H7 (cell line): ENCODE results near the gene IL31. TPM values are rescaled to one million over a fixed set of nuclear protein-coding genes. Genes with fewer than 3 reads are reported as not detected.

Source experiments
- DNase-seq: peaks from one replicate; pipeline ENCODE4 v3.0.0; 2012
- H3K27me3 ChIP-seq: 2 replicates; pipeline ENCODE4 v1.6.0; 2011; ENCODE audit warnings: mild to moderate bottlenecking, low read length; ENCODE audit not compliant: control insufficient read depth, insufficient read depth
- H3K36me3 ChIP-seq: replicated peaks from 2 replicates; pipeline ENCODE4 v1.5.1; 2011; ENCODE audit warnings: low read length; ENCODE audit not compliant: control insufficient read depth, insufficient read depth
- H3K4me3 ChIP-seq: 2 replicates; pipeline ENCODE4 v1.5.1; 2011; ENCODE audit warnings: low read depth, mild to moderate bottlenecking, control low read depth, low read length, moderate library complexity; ENCODE audit not compliant: insufficient read depth
- total RNA-seq: library from RNA; depleted of rRNA; stranded (reverse); fragments of >200 nt; shearing (Covaris generic); gene quantifications from 2 replicates; pipeline ENCODE4 v1.2.3, GENCODE V29; 2014

Gene IL31
- total RNA-seq, 1 experiment from 2014 or later = not detected

DNA sequence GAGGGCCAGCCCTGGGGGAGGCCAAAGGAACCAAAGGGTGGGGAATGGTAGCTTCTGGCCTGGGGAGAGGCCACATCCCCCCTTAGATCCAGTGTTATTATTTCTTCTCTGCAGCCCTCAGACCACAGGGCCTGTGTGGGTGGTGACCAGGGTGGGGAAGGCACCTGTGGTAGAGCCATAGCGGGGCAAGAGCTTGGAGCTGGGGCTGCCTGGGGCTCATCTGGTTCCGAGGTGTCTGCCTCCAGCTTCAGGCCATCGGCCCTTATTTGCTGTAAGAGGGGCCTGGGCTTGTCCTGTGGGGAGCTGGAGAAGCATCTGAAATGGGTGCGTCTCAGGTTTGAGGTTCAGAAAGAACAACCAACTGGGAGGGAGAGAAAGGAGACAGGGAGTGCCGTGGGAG is 27.4 kb upstream of the IL31 start:
- Histone ChIP-seq H3K4me3 (no peak overlapping the region), H3K27me3 (peaks cover 39% of the 10 kb centered on the region), H3K36me3 (no peaks in the 10 kb centered on the region)
- no peak for DNase-seq

DNA sequence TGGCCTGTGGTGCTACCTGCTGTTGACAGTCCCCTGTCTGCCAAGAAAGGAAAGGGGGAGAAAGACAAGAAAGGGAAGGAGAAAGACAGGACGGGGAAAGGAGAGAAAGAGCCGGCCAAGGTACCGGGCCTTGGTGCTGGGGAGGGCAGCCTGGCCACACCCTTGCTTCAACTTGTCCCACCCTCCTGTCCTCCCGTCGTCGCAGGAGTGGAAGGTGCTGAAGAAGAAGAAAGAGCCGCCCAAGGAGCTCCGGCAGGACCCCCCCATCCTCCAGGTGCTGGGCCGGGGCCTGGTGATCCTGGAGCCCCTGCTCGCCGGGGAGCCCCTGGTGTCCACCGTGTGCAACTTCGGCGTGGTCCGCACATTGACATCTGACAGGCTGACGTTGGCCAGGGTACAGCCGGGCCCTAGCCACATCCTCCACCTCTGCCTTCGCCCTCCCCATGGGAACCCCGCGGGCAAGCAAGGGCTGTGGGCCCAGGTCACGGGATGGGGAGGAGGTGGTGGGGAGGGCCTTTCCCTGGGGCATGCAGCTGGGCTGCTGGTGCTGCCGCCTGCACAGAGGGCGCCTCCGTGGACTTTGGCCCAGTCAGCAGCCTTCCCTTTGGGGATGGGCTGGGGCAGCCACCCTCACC is 26.6 kb upstream of the IL31 start:
- DNase-seq = peak; percentile 88
- H3K27me3 ChIP-seq = peaks cover 32% of the 10 kb centered on the region
- no peaks in the 10 kb centered on the region for H3K36me3 ChIP-seq
- no peak overlapping the region for H3K4me3 ChIP-seq

DNA sequence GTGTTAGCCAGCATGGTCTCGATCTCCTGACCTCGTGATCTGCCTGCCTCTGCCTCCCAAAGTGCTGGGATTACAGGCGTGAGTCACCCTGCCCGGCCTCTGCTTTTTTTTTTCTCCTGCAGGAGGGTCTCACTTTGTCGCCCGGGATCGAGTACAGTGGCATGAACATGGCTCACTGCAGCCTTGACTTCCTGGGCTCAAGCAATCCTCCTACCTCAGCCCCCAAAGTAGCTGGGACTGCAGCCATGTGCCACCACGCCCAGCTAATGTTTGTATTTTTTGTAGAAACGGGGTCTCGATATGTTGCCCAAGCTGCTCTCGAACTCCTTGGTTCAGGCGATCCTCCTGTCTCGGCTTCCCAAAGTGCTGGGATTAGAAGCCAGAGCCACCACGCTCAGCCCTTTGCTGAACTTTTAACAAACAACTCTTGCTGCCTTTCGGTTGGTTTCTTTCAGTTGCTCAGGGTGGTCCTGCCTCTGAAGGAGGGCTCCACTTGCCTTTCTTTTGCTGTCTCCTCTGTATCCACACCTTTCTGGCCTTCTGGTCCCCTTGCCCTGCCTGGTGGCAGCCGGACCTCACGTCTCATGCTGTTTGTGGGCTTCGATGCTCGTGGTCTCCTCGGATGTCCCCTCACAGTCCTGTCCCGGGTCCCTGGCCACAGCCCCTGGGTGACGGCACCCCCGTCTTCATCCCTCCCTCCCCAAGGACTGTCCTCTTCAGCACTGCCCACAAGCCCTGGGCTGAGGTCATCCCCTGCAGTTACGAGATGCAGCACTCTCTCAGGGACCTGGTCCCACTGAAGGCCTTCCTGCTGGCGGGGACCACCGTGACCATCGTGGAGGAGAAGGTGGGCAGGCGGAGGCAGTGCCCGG is 25.7 kb upstream of the IL31 start:
- Histone ChIP-seq H3K4me3 (no peak overlapping the region), H3K36me3 (no peaks in the 10 kb centered on the region), H3K27me3 (peaks cover 23% of the 10 kb centered on the region)
- peak; percentile 31 for DNase-seq

DNA sequence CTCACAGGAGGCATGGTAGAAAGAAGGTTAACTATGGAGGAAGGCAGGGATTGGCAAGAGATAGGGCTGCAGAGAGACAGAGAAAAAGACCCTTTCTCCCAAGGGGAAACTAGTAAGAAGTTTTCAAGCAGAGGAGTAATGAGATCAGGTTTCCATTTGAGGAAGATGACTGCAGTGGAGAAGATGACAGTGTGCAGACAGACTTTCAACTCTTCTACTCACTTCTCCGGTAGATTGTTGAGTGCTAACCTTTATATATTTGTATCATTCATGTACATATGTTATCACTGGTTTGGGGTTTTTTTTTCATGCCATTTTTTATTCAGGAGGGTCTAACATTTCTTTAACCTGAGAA is 23.6 kb upstream of the IL31 start:
- peaks cover 4% of the 10 kb centered on the region for H3K27me3 ChIP-seq
- no peaks in the 10 kb centered on the region for H3K36me3 ChIP-seq
- DNase-seq = no peak
- no peak overlapping the region for H3K4me3 ChIP-seq

DNA sequence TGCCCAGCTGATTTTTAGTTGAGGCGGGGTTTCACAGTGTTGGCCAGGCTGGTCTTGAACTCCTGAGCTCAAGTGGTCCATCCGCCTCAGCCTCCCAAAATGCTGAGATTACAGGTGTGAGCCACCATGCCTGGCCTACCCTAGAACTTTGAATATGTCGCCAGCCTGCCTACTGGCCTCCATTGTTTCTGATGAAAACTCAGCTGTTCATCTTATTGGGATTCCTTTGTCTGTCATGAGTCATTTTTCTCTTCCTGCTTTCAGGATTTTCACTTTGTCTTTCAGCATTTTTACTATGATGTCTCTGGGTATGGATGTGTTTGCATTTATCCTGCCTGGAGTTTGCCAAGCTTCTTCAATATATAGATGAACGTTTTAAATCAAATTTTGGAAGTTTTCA is 21.4 kb upstream of the IL31 start:
- DNase-seq = no peak
- Histone ChIP-seq H3K36me3 (no peaks in the 10 kb centered on the region), H3K4me3 (no peak overlapping the region), H3K27me3 (peaks cover 1% of the 10 kb centered on the region; the same call in 1 of the 2 replicates)

DNA sequence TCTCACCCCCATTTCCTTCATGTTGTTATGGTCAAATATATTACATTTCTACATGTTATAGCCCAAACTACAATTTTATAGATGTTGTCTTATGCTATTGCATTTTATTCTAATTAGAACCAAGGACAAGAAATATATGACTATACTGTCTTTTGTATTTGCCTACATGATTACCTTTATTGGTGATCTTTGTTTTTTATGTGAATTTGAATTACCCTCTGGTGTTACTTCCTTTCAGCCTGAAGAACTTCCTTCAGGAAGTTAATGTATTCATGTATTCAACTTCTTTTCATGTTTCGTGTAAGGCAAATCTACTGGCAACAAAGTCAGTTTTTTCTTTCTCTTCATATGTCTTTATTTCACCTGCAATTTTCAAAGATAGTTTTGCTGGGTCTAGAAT is 20.8 kb upstream of the IL31 start:
- Histone ChIP-seq H3K27me3 (no peaks in the 10 kb centered on the region; the same call in 1 of the 2 replicates), H3K36me3 (no peaks in the 10 kb centered on the region), H3K4me3 (no peak overlapping the region)
- DNase-seq = no peak

DNA sequence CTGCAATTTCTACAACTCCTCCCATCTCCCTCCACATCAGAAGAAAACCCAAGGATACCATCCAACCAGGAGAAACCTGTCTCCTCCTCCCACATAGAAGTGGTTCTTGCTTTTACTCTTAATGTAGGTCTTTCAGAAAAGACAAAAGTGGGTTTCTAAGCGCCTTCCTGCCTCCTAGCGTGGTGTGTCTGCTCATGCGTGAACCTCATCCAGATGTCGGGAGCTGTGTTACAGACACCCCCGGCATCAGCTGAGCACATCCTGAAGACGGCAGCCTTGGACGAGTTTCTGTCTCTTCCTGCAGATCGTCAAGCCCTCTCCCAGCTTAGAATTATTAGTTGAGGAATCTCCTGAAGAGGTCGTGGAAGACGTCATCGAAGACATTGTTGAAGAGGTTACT is 18.4 kb upstream of the IL31 start:
- DNase-seq = no peak
- Histone ChIP-seq H3K27me3 (no peaks in the 10 kb centered on the region), H3K36me3 (no peaks in the 10 kb centered on the region), H3K4me3 (no peak overlapping the region)

DNA sequence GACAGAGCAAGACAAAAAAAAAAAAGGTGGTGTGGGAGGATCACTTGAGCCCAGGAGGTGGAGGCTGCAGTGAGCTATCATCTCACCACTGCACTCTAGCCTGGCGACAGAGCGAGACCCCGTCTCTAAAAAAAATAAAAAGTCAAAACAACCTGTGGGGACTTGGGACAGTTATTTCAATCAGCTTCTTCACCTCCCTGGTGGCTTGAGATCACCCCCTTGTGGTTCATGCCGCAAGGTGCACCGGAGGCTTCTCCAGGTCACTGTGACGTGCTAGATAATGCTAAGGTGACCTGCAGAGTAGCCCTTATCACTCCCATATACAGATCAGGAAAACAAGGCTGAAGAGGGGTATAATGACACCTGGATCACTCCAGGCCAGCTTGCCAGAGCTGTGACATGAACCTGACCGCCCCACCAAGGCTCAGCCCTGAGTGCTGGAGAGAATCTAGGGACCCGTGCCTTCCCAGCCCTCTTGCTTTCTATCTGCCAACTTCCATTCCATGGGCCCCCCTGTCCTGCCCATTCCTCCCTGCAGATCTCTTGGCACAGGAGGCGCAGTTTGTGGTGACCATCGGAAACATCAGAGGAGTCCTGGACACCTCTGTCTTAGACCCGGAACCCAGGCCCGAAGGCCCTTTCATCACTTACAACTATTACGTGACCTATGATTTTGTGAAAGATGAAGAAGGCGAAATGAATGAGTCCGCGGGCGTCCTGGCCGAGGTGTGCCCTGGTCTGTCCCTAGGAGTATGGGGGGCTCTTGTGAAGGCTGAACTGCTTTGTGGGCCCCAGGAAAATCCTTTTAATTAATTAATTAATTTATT is 17.0 kb upstream of the IL31 start:
- H3K36me3 ChIP-seq = no peaks in the 10 kb centered on the region
- H3K27me3 ChIP-seq = no peaks in the 10 kb centered on the region
- no peak overlapping the region for H3K4me3 ChIP-seq
- peak; percentile 92 for DNase-seq

DNA sequence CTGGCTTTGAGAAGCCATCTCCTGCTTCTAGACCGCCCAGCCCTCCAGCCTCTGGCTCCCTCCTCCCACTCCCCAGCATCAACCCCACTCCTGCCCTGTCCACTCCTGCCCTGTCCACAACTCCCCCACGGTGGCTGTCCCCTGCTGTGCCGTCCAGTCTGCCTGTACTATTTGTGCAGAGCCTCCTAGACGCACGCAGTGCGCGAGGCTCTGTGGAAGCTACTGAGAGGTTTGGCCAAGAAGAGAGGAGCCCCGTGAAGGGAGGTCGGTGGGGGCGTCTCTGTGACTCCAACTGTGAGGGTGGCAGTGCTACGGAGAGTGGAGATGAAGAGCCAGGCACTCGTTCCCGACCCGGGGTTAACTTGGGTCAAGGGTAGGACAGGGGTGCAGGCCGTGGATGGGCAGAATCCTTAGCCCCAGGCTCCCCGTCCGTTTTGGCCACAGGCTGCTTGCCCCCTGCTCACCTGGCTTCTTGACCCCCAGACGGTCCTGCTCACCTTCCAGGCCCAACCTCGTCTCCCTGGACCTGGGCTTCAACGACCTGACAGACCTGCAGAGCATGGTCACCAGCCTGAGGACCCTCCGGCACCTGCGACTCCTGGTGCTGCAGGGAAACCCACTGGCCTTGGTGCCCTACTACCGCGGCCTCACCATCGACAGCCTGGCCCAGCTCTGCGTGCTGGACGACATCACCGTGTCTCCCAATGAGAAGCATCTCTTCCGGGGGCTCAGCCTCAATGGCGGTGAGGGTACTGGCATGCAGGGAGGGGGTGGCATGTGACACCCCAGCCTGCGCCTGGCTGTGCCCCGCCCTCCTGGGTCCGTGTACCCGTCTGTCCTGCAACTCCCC is 15.8 kb upstream of the IL31 start:
- DNase-seq = no peak
- Histone ChIP-seq H3K27me3 (no peaks in the 10 kb centered on the region; the same call in 1 of the 2 replicates), H3K4me3 (no peak overlapping the region), H3K36me3 (no peaks in the 10 kb centered on the region)

DNA sequence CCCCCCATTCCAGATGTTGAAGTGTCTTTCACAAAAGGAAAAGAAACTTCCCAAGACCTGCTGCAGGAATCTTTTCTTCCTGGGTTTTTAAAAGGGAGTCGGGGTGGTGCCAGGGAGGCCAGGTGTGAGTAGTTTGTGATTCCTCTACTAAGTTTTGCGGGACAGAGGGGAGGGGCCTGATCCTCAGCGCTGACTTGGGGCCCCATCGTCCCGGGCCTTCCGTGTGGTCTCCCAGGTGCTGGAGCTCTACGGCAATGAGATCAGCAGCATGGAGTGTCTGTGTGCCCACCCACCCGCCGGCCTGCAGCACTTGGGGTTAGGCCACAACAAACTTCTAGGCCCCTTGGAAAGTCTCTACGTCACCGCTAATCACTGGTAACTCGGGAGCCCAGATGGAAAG is 13.4 kb upstream of the IL31 start:
- H3K27me3 ChIP-seq = peaks cover 11% of the 10 kb centered on the region
- peak; percentile 68 for DNase-seq
- H3K36me3 ChIP-seq = no peaks in the 10 kb centered on the region
- H3K4me3 ChIP-seq = no peak overlapping the region

DNA sequence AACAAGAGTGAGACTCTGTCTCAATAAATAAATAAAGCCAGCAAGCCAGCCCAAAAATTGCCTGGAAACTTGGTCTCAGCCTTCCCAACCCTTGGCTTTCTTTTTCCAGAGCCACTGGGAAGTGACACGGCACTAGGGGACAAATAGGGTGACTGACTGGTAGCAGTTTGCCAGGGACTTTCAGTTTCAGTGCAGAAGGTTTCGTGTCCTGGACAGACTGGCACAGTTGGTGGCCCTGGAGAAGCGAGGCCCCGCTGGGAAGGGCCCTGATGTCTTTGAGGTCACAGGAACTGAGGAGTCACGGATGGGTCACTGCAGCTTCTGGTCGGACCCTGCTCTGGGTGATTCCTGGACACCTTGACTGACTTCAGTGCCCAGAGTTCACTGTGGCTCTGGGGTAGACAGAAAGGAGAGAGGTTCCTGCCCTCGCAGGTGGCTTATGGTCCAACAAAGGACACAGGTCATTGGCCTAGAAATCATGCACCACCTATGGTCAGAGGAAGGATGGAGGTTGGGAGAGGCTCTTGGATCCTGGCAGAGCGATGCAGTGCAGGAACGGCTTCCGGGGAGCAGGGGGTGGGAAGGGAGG is 11.6 kb upstream of the IL31 start:
- Histone ChIP-seq H3K27me3 (peaks cover 11% of the 10 kb centered on the region), H3K4me3 (no peak overlapping the region), H3K36me3 (no peaks in the 10 kb centered on the region)
- DNase-seq = no peak

DNA sequence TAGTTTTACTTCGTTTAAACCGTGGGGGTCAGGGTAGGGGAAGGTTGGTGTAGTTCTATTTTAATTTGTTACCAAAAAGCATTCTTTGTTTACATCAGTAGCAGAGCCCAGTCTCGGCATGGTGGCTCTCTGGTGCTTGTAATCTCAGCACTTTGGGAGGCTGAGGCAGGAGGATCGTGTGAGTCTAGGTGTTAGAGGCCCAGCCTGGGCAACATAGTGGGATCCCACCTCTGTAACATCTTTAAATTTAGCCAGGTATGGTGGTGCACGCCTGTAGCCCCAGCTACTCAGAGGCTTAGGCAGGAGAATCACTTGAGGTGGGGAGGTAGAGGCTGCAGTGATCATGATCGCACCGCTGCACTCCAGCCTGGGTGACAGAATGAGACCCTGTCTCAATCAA is 11.1 kb upstream of the IL31 start:
- Histone ChIP-seq H3K27me3 (peaks cover 11% of the 10 kb centered on the region), H3K36me3 (no peaks in the 10 kb centered on the region)

DNA sequence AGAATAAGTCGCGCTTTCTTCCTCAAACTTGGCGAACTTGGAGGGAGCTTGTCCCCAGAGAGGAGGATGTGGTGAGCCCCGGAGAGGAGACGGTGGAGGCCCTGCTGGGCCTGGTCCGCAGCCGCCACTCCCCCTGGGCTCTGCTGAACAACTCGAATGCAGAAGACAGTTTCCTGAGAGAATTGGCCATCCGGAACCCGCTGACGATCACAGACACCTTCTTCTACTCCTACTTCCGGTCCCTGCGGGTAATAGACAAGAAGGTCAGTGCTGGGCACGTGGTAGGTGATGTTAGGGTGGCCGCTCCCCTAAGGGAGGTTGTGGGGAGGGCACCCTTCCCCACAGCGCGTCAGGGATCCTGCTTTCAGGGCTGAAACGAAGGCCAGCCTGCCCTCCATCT is 10.5 kb upstream of the IL31 start:
- H3K4me3 ChIP-seq = no peak overlapping the region
- H3K36me3 ChIP-seq = no peaks in the 10 kb centered on the region
- peaks cover 11% of the 10 kb centered on the region for H3K27me3 ChIP-seq
- no peak for DNase-seq

More for the DNA sequence above, 11.1 kb upstream of the IL31 start:
- DNase-seq = no peak
- H3K4me3 ChIP-seq = no peak overlapping the region

DNA sequence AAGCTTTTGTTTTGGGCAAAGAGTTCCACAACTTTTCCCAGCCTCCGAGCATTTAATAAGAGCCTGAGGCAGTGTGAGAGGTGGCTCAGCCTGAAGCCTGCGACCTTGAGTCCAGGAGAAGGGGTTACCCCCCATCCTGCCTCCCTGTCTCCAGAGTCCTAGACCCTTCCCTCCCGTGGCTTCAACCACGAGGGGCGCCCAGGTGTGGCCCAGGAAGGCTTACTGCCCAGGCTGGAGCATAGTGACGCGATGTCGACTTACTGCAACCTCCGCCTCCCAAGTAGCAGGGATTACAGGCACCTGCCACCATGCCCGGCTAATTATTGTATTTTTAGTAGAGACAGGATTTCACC is 9.5 kb upstream of the IL31 start:
- peak; percentile 68 for DNase-seq
- H3K27me3 ChIP-seq = peaks cover 11% of the 10 kb centered on the region
- peak overlapping the region; percentile 62 for H3K4me3 ChIP-seq
- no peaks in the 10 kb centered on the region for H3K36me3 ChIP-seq
